K562 (cell line): Measurements from ENCODE around the gene SLC17A8. TPM values are rescaled to one million over a fixed set of nuclear protein-coding genes. Genes with fewer than 3 reads are reported as not detected.

Experiments
- ATAC-seq: fragments of 200-7000 bp; cut with Tn5 transposase; 3 replicates; pipeline ENCODE4 v1.9.1; 2020; ENCODE audit warnings: moderate library complexity
- BruUV-seq: library from RNA; stranded (reverse); fragments of 400-500 nt; replicated peaks from 2 replicates; lab custom pipeline; 2021; lab: Mats Ljungman, UMichigan
- CTCF ChIA-PET: fragments of 300-600 bp; formaldehyde crosslinking; extraction: SDS; loops from one replicate; lab custom pipeline; 2021; ENCODE audit warnings: low intra/inter-chr PET ratio; lab: Yijun Ruan, JAX
- POLR2A ChIA-PET: fragments of 300-600, 350-650 bp; sonication (Branson Sonifier 250); formaldehyde crosslinking; extraction: SDS; loops from one replicate; lab custom pipeline; 2021; ENCODE audit warnings: antibody characterized with exemption, inconsistent platforms; lab: Yijun Ruan, JAX
- DNase-seq, 4 experiments: peaks; one replicate each; pipeline versions ENCODE4 v3.0.0 to v3.0.0-alpha.2; 2011 to 2018; ENCODE audit warnings: low spot score in 3 of 4, mixed read lengths in 3 of 4; ENCODE audit errors: extremely low read depth in 1 of 4
- FAIRE-seq: peaks from 2 replicates; lab custom pipeline; 2011; peaks lifted over from hg19 to GRCh38; lab: Jason Lieb, UNC
- H2AFZ ChIP-seq: 2 replicates; pipeline ENCODE4 v1.6.0; 2011; ENCODE audit warnings: low read depth, low read length, control low read depth, inconsistent platforms
- H3K27ac ChIP-seq: fragments of 200-600 bp; 3 replicates; pipeline ENCODE4 v1.8.0; 2011; ENCODE audit warnings: low read depth, mild to moderate bottlenecking, control low read depth, inconsistent platforms, low read length, moderate library complexity, mixed read lengths; ENCODE audit errors: extremely low read depth
- H3K27me3 ChIP-seq, 2 experiments: fragments of 300-600 bp in 1 of 2; 2 replicates in 1 of 2; 3 replicates in 1 of 2; pipeline versions ENCODE4 v1.6.0 to v1.8.0; 2011; ENCODE audit warnings: inconsistent platforms in 2 of 2, low read length in 2 of 2, mild to moderate bottlenecking in 1 of 2, mixed read lengths in 1 of 2, moderate library complexity in 1 of 2; ENCODE audit not compliant: control insufficient read depth in 2 of 2, insufficient read depth in 2 of 2
- H3K36me3 ChIP-seq: fragments of 300-600 bp; 3 replicates; pipeline ENCODE4 v1.8.0; 2011; ENCODE audit warnings: mild to moderate bottlenecking, low read length, inconsistent platforms; ENCODE audit not compliant: control insufficient read depth, insufficient read depth
- H3K4me1 ChIP-seq, 2 experiments: fragments of 200-600 bp in 1 of 2; replicated peaks in 1 of 2; 2 replicates in 1 of 2; 3 replicates in 1 of 2; pipeline versions ENCODE4 v1.5.1 to v1.8.0; 2011; ENCODE audit warnings: inconsistent platforms in 2 of 2, low read length in 2 of 2, mild to moderate bottlenecking in 1 of 2, mixed read lengths in 1 of 2, moderate library complexity in 1 of 2; ENCODE audit not compliant: control insufficient read depth in 2 of 2, insufficient read depth in 2 of 2
- H3K4me2 ChIP-seq: 2 replicates; pipeline ENCODE4 v1.6.1; 2011; ENCODE audit warnings: low read length, control low read depth, inconsistent platforms, mixed read lengths; ENCODE audit not compliant: insufficient read depth
- H3K4me3 ChIP-seq: fragments of 200-600 bp; sonication (generic), shearing (Covaris generic); 2 replicates; pipeline ENCODE4 v1.5.1; 2016; ENCODE audit warnings: control low read depth, inconsistent platforms
- H3K79me2 ChIP-seq: fragments of 200-600 bp; 3 replicates; pipeline ENCODE4 v1.8.0; 2011; ENCODE audit warnings: low read length, inconsistent platforms; ENCODE audit not compliant: control insufficient read depth, insufficient read depth
- H3K9ac ChIP-seq, 2 experiments: 2 replicates each; pipeline versions ENCODE4 v1.6.0 to v1.6.1; 2011; ENCODE audit warnings: low read depth in 2 of 2, low read length in 2 of 2, control low read depth in 1 of 2, inconsistent platforms in 1 of 2, mild to moderate bottlenecking in 1 of 2, mixed read lengths in 1 of 2; ENCODE audit not compliant: insufficient read depth in 1 of 2
- H3K9me1 ChIP-seq: one replicate; pipeline ENCODE4 v1.6.0; 2011; ENCODE audit warnings: inconsistent platforms, mild to moderate bottlenecking, low read length, moderate library complexity; ENCODE audit not compliant: control insufficient read depth, insufficient read depth
- H3K9me3 ChIP-seq: replicated peaks from 2 replicates; pipeline ENCODE4 v1.5.1; 2011; ENCODE audit warnings: low read depth, low read length, inconsistent platforms; ENCODE audit not compliant: control insufficient read depth, insufficient read depth
- H4K20me1 ChIP-seq: replicated peaks from 2 replicates; pipeline ENCODE4 v1.6.1; 2011; ENCODE audit warnings: low read length, inconsistent platforms, mixed read lengths; ENCODE audit not compliant: control insufficient read depth, insufficient read depth
- E2F4 ChIP-seq: sonication (generic); formaldehyde crosslinking; IDR thresholded peaks from 2 replicates; pipeline ENCODE4 v1.8.0; 2022; ENCODE audit warnings: mild to moderate bottlenecking, low read depth, missing genetic modification reagents
- EP400 ChIP-seq: fragments of 450-650 bp; IDR thresholded peaks from 2 replicates; pipeline ENCODE4 v1.6.1; 2017; ENCODE audit warnings: antibody characterized with exemption, mild to moderate bottlenecking, moderate library complexity
- FOXA3 ChIP-seq, 2 experiments: fragments of 450-650 bp in 1 of 2; sonication (generic) in 1 of 2; formaldehyde crosslinking; IDR thresholded peaks in 1 of 2; conservative IDR thresholded peaks in 1 of 2; 2 replicates each; pipeline versions ENCODE4 v1.4.0 to v1.8.0; 2020 to 2022; ENCODE audit warnings: mild to moderate bottlenecking in 2 of 2, missing genetic modification reagents in 1 of 2
- HBP1 ChIP-seq: fragments of 450-650 bp; formaldehyde crosslinking; IDR thresholded peaks from 2 replicates; pipeline ENCODE4 v1.4.0; 2022; ENCODE audit warnings: missing genetic modification characterization
- HIVEP1 ChIP-seq: fragments of 250-450 bp; sonication (Bioruptor Pico); IDR thresholded peaks from 2 replicates; pipeline ENCODE4 v1.4.0; 2020; ENCODE audit warnings: mild to moderate bottlenecking
- HOXB6 ChIP-seq: fragments of 250-450 bp; sonication (Bioruptor Pico); IDR thresholded peaks from 2 replicates; pipeline ENCODE4 v1.5.1; 2022; ENCODE audit warnings: mild to moderate bottlenecking, borderline replicate concordance
- MTA3 ChIP-seq: fragments of 450-650 bp; formaldehyde crosslinking; IDR thresholded peaks from 2 replicates; pipeline ENCODE4 v1.6.1; 2017; ENCODE audit warnings: mild to moderate bottlenecking, borderline replicate concordance
- RBM25 ChIP-seq: fragments of 200-400 bp; formaldehyde crosslinking; IDR thresholded peaks from 2 replicates; pipeline ENCODE4 v1.6.1; 2018; ENCODE audit warnings: low read length, low read depth, moderate library complexity; ENCODE audit not compliant: severe bottlenecking
- ZBTB33 ChIP-seq: sonication (generic); formaldehyde crosslinking; IDR thresholded peaks from 2 replicates; pipeline ENCODE4 v1.8.1; 2023; ENCODE audit warnings: mild to moderate bottlenecking, missing genetic modification reagents
- ZBTB5 ChIP-seq: fragments of 450-650 bp; IDR thresholded peaks from 2 replicates; pipeline ENCODE4 v1.6.1; 2017; ENCODE audit warnings: antibody characterized with exemption
- ZNF311 ChIP-seq: fragments of 250-450 bp; sonication (Bioruptor Pico); IDR thresholded peaks from 2 replicates; pipeline ENCODE4 v1.4.0; 2020; ENCODE audit warnings: mild to moderate bottlenecking, moderate library complexity
- ZNF695 ChIP-seq: fragments of 450-650 bp; formaldehyde crosslinking; IDR thresholded peaks from 2 replicates; pipeline ENCODE4 v1.4.0; 2020; ENCODE audit warnings: mild to moderate bottlenecking, moderate library complexity
- ZNF75A ChIP-seq: fragments of 450-650 bp; formaldehyde crosslinking; IDR thresholded peaks from 2 replicates; pipeline ENCODE4 v1.4.0; 2020; ENCODE audit warnings: mild to moderate bottlenecking
- WGBS: fragments of 100-300 bp; shearing (Covaris generic); methylation state at CpG from one replicate; pipeline ENCODE4 v1.1.6; 2016; ENCODE audit warnings: low coverage, mixed read lengths; ENCODE audit not compliant: insufficient coverage; ENCODE audit errors: missing lambda C conversion rate; 5-methylcytosine and 5-hydroxymethylcytosine counted together
- in situ Hi-C: fragments of 300-500 bp; cut with MboI; formaldehyde crosslinking; loops from 4 replicates; pipeline ENCODE4 v1.15.0; 2018; ENCODE audit warnings: inconsistent platforms, mixed read lengths
- intact Hi-C: fragments of 100-400 bp; cut with micrococcal nuclease; formaldehyde crosslinking; loops from 2 replicates; pipeline ENCODE4 v1.14.2; 2022
- polyA plus RNA-seq, 8 experiments: library from polyadenylated mRNA; depleted of rRNA in 4 of 8; stranded (reverse) in 5 of 8; unstranded in 3 of 8; fragments of >200 nt; fragmentation: Nextera tagmentation in 2 of 8; fragmentation: Illumina TruSeq in 1 of 8; extraction: Ambion mirVana in 2 of 8; extraction: Trizol in 1 of 8; gene quantifications; 2 replicates each; pipeline versions ENCODE4 v1.2.1 to v1.2.3, GENCODE V29; 2011 to 2014; ENCODE audit warnings: inconsistent platforms in 1 of 8, missing spikeins in 1 of 8
- total RNA-seq, 7 experiments: library from RNA; depleted of rRNA in 6 of 7; stranded (reverse); fragments of >200 nt in 6 of 7; fragmentation: Illumina TruSeq in 2 of 7; extraction: Trizol in 2 of 7; gene quantifications; 2 replicates each; pipeline versions ENCODE4 v1.2.1 to v1.2.3, GENCODE V29; 2011 to 2021; ENCODE audit warnings: low replicate concordance in 1 of 7

The SLC17A8 gene
- total and polyA plus RNA-seq, 9 of the 15 experiments (the other 6 are each of a cell fraction or from before 2014, with no cell fraction given): 0.03 TPM; not detected in 8

GRCh38 chr12:100442403-100442802 is 85.5 kb downstream of the SLC17A8 start (continued):
- TF ChIP-seq ZBTB33 (CRISPR knock-in tag): no peak
- no peak for TF ChIP-seq EP400

- no peak for FAIRE-seq
- H3K9me1 ChIP-seq: no peaks in the 10 kb centered on the region
- intact Hi-C loops: no loop called here
- ATAC-seq: no peak
- BruUV-seq: no TSS peak
- ChIA-PET CTCF (no interaction called here), POLR2A (no interaction called here)
- H3K9ac ChIP-seq: no peak overlapping the region
- no peaks in the 10 kb centered on the region for H3K27me3 ChIP-seq
- no peak overlapping the region for H2AFZ ChIP-seq
- 45% methylated on average over 1 of the region's 1 CpG for WGBS
- H3K36me3 ChIP-seq: no peaks in the 10 kb centered on the region
- H3K27ac ChIP-seq: no peak overlapping the region
- TF ChIP-seq HOXB6 (CRISPR knock-in tag) (no peak), ZNF311 (CRISPR knock-in tag) (no peak), MTA3 (no peak), HIVEP1 (no peak), RBM25 (no peak), HBP1 (CRISPR knock-in tag) (no peak), FOXA3 (CRISPR knock-in tag; conservative IDR thresholded peaks at IDR 0.05 in 1 of 2, IDR thresholded peaks at IDR 0.05 in 1 of 2) (no peak), ZBTB5 (no peak), ZNF75A (CRISPR knock-in tag) (no peak), E2F4 (CRISPR knock-in tag) (no peak), ZNF695 (CRISPR knock-in tag) (no peak)
- DNase-seq: no peak
- no peaks in the 10 kb centered on the region for H4K20me1 ChIP-seq
- in situ Hi-C loops: no loop called here
- no peak overlapping the region for H3K4me3 ChIP-seq
- H3K4me1 ChIP-seq: no peaks in the 10 kb centered on the region
- no peak overlapping the region for H3K4me2 ChIP-seq
- H3K79me2 ChIP-seq: no peaks in the 10 kb centered on the region
- H3K9me3 ChIP-seq: no peaks in the 10 kb centered on the region
These were observed 86.6 kb downstream of the SLC17A8 start for GRCh38 chr12:100443434-100443833.
